ENCODE data around the gene MAGEE1.

The MAGEE1 gene, protein sequence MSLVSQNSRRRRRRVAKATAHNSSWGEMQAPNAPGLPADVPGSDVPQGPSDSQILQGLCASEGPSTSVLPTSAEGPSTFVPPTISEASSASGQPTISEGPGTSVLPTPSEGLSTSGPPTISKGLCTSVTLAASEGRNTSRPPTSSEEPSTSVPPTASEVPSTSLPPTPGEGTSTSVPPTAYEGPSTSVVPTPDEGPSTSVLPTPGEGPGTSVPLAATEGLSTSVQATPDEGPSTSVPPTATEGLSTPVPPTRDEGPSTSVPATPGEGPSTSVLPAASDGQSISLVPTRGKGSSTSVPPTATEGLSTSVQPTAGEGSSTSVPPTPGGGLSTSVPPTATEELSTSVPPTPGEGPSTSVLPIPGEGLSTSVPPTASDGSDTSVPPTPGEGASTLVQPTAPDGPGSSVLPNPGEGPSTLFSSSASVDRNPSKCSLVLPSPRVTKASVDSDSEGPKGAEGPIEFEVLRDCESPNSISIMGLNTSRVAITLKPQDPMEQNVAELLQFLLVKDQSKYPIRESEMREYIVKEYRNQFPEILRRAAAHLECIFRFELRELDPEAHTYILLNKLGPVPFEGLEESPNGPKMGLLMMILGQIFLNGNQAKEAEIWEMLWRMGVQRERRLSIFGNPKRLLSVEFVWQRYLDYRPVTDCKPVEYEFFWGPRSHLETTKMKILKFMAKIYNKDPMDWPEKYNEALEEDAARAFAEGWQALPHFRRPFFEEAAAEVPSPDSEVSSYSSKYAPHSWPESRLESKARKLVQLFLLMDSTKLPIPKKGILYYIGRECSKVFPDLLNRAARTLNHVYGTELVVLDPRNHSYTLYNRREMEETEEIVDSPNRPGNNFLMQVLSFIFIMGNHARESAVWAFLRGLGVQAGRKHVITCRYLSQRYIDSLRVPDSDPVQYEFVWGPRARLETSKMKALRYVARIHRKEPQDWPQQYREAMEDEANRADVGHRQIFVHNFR

DNA sequence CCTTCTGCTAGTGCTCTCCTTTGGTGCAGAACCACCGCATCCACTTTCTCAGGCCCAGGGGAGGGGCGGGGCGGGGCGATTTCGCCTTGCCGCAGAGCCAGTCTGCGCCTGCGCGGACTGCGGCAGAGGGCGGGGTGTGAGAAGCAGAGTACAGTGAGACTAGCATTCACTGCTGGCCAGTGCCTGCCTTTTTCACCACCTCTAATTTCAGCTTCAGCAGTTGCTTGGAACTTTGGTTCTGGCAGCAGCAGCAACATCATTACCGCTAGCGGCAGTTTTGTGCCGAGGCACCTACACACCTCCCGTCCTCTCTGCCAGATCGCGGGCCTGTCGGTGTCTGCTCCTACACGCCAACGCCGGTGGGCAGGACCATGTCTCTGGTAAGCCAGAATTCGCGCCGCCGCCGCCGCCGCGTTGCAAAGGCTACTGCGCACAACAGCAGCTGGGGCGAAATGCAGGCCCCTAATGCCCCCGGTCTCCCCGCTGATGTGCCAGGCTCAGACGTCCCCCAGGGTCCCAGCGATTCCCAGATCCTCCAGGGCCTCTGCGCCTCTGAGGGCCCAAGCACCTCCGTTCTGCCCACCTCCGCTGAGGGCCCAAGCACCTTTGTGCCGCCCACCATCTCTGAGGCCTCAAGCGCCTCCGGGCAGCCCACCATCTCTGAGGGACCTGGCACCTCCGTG, at the start of gene MAGEE1:
Gene MAGEE1 (plus strand): TSS at position 151 of the 683 bp plus-strand sequence. CDS start 221 bp downstream, at position 372.
- DNase-seq = peak; percentile 83

DNA sequence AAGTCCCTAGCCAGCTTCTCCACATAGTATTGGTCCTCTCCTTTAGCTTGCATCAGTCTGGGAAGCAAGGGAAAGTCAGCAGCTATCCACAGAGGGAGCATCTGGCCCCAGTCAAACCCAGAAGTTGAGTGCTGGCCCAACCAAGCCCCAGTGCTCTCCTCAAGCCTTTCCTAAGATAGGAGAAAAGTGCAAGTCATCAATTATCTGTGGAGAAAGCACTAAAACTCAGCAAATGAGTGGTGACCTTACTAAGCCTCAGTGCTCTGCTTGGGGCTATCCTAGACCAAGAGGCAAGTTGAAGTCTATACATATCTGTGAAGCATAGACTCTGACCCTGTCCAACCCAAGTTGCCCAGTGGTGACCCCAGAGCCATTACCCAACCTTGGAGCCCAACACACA, 28.5 kb upstream of the MAGEE1 start:
- no peak for DNase-seq

DNA sequence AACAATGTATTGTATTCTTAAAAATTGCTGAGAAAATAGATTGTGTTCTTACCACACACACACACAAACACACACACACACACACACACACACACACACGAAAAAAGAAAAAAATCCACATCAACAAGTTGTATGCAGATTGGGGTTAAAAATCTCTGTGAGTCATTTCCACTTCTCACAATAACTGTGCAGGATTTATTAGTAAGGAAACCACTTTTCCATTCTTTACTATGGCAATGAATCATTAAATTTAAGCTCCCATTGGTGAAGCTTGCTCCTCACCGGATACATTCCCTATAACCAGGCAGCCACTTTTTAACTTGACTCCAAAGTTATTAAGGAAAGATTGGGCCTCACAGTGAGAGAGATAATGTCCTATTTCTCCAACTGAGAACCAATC, 19.7 kb upstream of the MAGEE1 start:
- no peak for DNase-seq

DNA sequence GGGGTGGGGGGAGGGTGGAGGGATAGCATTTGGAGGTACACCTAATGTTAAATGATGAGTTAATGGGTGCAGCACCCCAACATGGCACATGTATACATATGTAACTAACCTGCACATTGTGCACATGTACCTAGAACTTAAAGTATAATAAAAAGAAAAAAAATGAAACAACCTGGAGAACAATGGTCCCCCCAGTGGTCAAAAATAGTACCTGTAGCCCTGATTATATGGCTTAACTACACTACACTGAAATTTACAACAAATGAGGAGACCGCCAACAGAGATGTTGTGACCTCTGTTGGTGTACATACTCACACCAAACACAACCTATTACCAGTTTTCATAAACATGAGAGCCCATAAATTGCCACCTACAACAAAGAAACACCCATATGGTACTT, 7.3 kb upstream of the MAGEE1 start:
- no peak for DNase-seq

DNA sequence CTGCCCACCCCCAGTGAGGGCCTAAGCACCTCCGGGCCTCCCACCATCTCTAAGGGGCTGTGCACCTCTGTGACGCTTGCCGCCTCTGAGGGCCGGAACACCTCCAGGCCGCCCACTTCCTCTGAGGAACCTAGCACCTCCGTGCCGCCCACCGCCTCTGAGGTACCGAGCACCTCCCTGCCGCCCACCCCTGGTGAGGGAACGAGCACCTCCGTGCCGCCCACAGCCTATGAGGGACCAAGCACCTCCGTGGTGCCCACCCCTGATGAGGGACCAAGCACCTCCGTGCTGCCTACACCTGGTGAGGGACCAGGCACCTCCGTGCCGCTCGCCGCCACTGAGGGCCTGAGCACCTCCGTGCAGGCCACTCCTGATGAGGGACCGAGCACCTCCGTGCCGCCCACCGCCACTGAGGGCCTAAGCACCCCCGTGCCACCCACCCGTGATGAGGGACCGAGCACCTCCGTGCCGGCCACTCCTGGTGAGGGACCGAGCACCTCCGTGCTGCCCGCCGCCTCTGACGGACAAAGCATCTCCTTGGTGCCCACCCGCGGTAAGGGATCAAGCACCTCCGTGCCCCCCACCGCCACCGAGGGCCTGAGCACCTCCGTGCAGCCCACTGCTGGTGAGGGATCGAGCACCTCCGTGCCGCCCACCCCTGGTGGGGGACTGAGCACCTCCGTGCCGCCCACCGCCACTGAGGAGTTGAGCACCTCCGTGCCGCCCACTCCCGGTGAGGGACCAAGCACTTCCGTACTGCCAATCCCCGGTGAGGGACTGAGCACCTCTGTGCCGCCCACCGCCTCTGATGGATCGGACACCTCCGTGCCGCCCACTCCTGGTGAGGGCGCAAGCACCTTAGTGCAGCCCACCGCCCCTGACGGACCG, 977 bp downstream of the MAGEE1 start:
- peak; percentile 49 for DNase-seq

DNA sequence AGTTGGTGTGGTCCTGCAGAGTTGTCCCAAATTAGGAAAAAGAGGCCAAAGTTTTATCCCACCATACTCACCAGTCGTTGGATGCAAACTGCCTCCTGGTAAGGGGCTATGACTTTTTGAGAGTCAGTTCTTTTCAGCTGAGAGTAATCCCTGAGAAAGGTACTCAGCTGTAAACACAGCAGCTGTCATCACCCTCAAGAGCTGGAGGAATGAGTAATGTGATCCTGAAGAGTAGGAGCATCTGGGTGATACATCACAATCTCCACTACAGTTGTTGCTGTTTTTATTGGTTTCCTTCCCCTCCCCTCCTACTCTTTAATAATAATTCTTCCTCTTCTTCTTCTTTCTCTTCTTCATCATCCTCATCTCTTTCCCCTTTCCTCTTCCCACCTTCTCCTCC, 5.7 kb downstream of the MAGEE1 start:
- no peak for DNase-seq

DNA sequence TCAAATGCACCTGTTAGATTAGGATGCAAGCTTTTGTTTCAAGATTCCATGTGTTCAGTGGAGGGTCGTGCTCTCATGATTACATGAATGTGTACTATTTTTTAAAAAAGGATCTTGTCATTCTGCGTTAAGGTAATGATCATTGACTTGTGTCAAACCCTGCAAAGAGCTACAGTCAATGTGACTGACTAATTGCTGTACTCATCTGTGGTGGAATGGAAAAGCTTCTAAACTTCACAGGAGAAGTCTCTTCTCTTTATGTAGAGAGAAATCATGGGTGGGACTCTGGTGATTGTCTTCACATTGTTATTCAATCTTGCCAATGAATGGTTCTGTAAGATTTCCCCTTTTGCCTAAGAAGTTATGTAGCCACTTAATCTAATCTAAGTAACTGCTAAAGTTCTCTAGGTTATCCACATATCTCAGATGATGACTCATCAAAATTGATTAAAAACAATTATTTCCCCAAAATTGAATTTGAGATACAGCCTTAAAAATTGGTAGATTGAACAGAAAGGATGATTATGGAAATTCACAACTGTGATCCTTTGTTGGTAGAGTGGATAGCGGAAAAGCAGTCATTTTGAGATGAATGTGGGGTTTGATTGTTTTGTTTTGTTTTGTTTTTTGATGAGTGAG, 6.7 kb downstream of the MAGEE1 start:
- no peak for DNase-seq

DNA sequence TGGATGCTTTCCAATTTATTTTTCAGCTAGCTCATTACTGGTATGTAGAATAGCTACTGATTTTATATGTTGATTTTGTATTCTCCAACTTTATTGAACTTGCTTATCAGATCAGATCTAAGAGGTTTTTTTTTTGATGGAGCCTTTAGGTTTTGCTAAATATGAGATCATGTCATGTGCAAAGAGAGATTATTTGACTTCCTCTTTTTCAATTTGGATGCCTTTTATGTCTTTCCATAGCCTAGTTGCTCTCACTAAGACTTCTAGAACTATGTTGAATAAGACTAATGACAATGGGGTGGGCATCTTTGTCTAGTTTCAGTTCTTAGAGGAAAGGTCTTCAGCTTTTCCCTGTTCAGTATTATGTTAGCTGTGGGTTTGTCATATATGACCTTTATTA, 11.7 kb downstream of the MAGEE1 start:
- no peak for DNase-seq

DNA sequence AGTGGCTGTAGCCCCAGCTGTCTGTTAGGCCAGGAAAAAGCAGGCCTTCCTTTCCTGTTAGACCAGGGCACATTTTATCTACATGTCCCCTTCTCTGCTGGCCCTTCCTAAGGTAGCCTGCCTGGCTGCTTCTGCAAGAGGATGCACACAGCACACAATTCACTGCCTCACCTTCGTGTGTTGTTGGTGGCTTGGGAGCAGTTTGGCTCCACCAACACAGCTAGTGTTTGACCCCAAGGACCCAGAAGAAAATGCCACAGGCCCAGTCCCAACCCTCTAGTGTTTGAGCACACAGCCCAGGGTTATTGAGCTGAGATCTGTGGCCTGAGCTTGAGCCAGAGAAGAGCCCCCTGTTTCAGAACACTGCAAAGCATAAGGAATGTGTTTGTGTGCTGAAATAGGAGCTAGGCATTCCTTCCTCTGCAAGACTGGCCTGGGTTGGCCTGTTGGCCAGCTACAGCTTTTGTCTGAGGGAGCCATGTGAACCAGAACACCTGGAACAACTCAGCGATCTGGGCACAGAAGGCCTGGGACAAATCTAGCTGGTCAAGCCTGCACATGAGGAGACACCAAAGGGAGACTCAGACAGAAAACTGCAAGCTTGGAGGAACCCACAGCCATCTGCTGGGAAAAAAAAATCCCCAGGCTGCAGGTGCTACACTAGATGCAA, 26.4 kb downstream of the MAGEE1 start:
- no peak for DNase-seq

DNA sequence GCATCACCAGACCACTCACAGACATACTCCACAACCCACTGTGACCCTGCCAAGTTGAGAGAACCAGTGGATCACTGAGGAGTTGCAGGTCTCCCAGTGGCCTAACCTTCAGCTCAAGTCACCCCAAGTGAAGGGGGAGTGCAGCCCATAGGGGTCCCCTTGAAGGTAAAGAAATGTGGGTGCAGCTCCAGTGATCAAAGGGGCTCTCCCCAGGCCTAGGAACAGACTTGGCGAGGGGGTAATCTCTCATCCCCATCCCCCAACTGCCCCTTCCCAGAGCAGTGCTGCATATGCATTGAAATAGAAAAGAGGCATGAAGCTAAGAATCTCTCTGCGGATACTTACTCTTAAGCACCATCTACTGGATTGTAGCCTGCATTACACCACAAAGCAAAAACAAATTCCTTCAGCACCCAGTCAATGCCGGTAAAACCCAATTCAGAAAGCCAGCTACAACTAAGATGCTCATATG, 27.0 kb downstream of the MAGEE1 start:
- DNase-seq = no peak

DNA sequence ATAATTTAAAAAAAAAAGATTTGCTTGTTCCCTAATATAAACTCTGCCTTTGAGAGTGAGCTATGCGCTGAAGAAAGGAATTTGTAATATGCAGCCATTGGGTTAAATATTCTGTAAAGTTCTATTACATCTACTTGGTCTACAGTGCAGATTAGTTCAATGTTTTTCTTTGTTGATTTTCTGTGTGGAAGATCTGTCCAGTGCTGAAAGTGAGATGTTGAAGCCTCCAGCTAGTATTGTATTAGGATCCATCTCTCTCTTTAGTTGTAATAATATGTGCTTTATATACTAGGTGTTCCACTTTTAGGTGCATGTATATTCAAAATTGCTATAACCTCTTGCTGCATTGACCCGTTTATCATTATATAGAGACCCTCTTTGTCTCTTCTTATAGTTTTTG, 49.8 kb downstream of the MAGEE1 start:
- no peak for DNase-seq

Measured in CD4-positive, alpha-beta T cell treated with Interferon gamma for 1 hour (primary cell).